Activated gamma-delta T cell treated with anti-CD3 and anti-CD28 coated beads, Interleukin-2, amount 50 U/mL, for 16 hours (primary cell): ENCODE results near the gene TSPAN5.

ENCODE experiments used
- DNase-seq: peaks from one replicate; pipeline ENCODE4 v3.0.0-alpha.2; 2020; ENCODE audit warnings: low read depth

The TSPAN5 gene

DNA sequence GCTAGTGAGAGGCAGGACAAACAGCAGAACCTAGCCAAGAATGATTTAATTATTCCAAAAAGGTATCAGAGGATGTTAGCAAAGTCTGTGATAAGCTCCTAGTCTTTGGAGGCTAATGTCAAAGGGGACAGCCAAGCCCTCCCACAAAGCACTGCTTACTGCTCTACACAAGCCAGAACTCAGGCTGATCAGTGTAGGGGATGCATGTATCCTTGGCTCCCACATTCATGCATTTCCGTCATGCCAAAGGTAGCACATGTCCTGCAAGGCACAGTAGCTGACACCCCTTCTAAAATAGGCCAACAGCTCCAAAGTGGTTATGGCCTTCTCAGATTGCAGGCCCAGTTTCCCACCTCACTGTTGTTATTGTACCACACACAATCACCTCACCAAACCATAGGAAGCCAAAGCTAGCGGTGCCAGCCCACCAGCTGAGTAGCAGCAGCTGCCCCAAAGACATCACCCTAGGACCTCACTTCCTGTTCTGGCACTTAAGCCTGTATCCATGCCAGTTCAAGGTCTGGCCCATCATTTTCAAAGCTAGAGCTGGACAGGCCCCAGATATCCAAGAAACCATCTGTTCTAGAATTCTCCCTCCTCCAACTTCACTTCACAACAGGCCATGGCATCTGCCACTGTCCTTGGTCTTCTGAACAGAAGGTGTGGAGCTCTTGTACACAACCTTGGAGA is 40.9 kb downstream of the TSPAN5 start:
- no peak for DNase-seq

DNA sequence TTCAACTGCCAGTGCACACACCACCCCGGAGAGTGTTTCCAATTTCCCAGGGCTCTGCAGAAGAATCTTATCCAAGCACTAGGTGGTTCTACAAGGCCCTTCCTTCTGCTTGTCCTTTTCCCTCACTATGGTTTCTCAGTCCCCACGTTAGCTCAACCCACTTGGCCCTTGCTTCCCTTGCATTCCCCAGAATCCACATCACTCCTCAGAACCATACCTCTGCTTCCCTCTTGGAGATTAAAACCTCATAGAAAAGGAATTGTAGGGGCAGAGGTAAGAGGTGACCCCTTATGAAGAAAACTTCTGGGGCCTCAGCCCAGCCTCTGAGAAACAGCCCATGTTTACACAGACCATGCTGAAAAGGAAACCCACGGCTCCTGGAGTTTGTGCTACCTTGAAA is 42.4 kb downstream of the TSPAN5 start:
- no peak for DNase-seq

DNA sequence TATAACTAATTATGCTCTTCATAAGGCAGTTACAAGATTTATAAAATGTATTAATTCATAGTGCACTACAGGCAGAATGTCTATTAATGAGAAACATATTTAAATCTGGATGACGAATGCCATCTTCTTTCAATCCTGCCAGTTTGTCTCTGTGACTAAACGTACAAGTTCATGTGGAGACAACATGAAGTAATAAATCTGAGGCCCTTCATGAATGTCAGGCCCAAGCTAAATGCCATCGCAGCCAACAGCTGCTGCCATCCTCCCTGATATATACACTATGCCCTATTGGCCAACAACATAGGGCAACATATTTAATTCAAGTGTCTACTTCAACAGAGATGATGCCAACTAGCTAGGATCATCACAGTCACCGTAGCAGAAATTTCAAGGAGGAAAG is 43.7 kb downstream of the TSPAN5 start:
- no peak for DNase-seq

DNA sequence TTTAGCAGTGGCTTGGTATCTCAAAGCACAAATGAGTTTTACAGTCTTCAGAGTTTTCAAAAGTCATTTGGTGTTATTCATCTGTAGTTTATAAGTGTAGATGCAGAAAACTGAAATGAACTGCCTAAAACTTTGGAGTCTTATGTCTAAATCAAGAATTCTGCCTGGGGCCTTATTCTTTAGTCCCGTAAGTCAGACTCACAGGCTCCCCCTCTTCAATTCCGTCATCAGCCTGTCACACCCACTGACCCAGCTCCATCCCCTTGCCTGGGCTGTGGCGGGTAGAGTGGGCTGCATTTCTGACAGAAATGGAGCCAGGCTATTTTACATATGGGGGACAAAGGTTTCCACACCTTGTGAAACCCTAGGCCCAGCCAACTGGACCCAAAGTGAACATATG is 44.3 kb downstream of the TSPAN5 start:
- no peak for DNase-seq

DNA sequence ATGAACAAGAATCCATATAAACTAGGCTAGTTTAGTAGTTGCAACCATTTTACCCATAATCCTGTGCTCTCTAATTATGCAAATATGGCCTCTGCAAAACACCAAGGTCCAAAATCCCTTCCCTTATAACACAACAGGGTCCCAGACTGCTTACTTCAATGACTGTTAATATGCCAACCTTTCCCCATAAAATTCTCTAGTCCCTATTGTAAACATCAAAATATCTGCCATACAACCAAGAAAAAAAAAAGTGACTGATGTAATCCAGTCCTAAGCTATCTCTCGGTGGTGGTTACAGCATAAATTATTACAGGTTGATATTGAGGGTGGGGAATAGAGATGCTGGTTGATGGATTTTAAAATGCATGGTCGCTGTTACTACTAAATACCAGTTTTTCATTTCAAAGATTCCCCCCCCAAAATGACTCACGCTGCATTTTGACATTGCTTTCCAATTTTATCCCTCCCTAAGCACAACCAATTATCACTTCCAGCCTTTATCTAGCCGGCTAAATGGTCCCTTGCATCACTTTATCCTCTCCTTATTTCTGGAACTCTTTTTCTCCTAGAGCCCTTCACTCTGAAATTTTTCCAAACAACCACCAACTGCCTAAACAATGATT is 44.8 kb downstream of the TSPAN5 start:
- no peak for DNase-seq

DNA sequence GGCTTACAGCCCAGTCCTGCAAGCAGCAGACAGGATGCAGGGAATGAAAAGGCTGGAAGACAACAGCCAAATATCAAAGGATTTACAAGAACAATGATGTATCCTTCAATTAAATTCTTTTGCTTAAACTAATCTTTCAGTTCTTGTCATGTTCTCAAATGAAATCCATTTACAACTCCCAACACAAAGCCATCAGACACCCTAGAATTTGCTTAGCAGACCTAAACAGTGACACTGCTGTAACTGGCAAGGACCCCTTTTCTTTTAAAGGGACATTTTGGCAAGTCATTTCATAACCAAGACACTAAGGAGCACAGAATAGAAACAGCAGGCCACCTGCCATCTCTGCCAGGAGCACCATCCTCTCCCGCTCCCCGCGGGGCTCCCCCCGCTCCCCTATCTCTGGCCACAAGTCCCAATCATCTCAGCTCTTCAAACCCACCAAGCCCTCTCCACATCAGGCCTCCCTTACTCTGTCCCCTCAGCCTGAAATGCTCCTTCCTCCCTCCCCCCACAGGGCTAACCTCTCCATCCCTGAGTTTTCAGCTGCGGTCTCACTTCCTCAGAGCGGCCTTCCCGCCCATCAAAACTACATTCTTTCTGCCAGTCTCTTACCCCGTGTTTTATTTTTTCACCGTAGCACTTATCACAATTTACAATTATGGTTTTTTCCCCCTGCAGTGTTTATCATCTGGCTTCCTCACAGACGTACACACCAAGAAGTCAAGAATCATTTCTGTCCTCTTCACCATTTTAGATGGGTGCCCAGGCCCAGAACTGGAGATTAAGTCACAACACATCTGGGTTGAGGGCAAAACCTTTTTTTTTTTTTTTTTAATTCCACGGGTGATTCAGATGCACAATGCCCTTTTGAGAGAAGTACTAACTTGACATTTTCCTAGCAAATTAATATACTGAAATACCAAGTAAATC is 45.8 kb downstream of the TSPAN5 start:
- no peak for DNase-seq

DNA sequence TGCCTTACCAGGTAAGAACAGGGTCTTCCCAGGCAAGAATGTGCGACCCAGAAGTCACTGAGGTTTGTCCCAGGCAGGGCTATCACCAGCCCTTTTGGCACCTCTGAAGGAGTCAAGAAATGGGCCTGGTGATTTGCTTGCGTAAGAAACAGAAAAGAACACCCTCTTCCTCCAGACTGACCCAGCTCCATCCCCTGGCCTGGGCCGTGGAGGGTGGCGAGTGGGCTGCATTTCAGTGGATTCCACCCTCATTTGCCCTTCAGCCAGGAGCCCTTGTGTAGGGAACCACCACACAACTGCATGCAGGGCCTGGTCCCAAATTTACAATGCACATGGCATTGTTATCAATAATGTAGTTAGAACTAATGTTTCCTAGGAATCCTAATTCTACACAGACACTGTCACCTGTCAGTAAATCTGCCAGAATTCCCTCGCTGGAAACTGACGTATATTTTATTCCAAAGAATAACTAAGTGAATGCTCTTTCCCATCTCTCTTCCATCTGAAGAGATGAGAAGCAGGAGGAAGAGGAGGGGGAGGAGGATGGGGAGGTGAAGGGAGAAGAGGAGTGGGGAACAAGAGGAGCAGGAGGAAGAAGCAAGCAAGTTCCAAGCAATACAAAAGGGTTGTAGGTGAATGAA is 46.6 kb downstream of the TSPAN5 start:
- no peak for DNase-seq

DNA sequence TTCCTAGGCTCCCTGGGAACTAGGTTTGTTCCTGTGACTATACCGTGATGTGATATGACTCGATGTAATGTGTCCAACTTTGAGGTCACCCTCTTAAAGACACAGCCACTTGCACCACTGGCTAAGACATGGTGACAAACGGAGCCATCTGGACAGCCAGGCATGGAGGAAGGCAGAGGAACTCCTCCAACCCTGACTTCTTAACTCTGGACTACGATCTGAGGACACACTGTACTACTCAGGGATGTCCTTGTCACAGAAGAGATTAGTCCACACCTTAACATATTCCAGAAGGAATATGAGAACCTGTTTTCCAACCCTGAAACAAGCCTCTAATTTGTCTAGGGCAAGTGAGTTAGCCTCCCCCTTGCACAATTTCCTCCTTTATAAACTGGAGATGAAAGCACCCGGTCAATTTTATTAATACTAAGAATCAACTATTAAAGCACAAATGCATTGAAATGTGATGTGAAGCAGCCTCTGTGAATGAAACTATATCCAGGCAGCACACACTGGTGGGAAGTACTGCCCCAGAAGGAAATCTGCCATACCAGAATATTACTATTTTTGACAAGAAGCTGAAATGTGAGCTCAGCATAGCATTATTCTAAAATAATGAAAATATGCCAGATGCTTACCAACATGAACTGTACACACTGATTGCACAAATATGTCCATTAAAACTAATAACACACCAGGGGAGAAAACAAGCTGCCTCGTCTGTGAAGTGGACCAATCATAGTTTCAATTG is 47.3 kb downstream of the TSPAN5 start:
- no peak for DNase-seq

DNA sequence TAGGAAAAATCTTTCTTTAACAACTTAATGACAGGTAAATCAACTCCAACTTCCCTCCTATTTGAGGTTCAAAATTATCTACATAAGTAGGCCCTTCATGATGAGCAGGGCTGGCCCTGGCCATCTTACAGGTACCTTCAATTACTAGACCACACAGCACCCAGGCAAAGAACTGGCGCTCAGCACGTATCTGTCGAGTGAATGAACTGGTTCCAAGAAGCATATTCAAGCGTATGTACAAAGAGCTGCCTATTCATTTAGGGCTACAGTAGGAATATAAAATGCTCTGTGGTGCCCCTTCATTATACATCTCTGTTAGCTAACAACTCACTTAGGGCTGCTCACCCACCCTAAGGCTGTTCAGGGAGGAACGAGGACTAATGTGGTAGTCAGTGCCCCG is 48.0 kb downstream of the TSPAN5 start:
- no peak for DNase-seq

DNA sequence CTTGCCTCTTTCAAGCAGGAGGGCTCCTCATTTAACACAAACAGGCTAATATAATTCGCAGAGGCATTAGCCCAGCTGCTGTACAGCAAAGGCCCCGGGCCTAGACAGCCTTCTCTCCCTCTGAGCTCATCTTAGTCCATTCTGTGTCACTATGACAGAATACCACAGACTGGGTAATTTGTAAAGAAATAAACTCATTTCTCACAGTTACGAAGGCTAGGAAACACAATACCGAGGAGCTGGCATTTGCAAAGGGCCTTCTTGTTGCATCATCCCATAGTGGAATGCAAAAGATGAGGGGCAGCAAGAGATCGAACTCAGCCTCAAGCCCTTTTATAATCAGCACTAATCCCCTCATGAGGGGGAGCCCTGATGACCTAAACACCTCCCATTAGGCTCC is 48.5 kb downstream of the TSPAN5 start:
- DNase-seq = no peak

DNA sequence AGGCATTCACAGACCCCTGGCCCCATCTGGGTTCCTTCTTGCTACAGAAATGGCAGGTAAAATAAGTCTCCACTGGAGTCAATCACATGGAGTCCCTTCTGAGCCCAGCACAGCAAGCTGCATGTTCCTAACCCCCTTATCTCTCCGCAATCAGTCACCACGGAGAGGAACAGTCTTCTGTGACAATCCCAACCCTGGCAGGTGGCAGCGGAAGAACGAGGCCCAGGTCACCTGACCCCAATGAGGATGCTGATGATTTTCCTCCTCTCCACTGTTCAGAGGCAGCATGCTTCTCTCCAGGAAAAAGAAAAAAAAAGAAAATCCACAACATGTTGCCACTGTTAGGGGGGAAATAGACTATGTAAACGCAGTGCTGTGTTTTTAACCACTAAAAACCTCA is 50.1 kb downstream of the TSPAN5 start:
- DNase-seq = no peak

DNA sequence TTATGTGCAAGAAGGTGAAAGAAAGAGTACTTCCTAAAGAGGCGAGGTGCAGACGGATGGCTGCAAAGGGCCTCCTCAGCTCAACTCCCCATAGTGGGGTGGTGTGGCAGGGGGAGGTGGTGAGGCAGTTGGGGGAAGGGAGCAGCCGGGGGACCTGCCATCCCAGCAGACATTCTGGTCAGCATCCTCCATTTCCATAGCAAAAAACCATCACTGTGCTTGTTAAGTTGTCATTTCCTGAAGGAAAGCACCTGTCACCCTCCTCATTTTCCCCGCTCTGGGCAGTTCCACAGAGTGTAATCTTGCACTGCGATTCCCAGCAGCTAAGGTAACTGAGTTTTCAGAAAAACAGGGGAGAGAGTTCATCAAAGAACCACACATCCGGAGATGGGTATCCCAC is 51.5 kb downstream of the TSPAN5 start:
- DNase-seq = no peak

DNA sequence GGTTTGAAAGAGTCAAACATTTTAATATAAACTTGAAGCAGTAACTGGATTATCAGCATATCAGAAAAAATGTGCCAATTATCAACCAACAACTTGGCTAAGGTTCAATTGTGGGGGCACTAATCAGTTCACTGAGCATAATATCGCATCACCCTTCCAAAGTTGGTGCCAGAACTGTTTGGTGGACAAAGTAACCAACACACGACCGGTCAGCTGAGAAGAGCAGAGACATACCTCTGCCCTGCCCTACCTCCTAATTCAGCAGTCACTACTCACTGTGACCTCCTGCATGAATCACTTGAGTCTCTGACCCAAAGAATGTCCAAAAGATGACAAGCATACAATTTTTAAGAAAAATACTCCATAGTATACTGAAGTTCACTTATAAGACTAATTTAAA is 53.2 kb downstream of the TSPAN5 start:
- no peak for DNase-seq

DNA sequence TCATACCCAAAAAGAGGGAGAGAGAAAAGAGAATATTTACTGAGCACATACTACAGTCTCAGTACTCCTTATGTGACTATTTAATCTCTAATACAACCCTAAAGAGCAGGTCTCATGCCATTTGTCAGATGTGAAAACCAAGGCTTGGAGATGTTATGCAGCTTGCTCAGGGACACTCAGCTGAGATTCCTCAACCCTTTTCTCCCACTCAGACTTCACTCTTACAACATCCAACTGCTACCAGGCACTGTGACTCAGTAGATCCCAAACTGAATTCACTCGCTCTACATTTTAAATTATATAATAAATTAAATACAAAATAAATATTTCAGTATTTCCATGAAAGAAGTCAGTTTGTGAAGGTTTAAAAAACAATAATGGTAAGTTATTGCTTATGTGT is 53.7 kb downstream of the TSPAN5 start:
- DNase-seq = no peak

DNA sequence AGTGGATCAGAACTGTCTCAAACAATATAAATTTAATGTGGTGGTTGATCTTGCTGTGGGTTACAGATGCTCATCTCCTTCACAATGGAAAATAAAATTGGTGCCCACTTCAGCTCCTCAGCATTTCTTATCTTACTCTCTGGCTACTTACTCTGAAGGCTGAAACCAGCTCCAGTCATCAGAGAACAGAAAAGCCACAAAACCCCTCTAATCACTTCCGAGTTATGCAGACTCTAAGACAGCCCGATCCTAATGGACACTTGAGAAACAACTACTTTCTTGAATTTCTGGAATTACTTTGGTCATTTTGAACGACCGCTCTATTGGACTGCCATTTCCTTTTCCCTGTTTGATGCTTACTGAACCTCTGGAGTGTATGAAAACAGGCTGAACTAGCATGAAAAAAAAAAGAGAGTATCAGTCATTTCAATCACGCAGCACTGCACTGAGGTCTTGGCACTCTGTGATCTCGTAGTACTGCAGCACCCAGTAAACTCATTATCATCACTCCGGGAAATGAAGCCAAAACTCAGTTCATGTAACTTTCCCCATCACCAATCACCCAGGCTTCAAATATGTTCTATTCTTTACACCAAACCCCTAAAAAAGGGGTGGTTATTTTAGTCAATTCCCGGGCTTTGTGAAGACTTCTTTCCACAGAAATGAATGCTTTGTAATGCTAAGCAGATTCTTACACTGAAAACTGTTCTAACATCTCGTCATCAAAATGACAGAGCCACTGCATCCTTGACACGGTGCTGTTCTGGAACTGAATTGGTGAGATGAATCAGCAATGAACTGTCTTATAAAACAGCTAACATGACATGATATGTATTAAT is 54.5 kb downstream of the TSPAN5 start:
- no peak for DNase-seq

DNA sequence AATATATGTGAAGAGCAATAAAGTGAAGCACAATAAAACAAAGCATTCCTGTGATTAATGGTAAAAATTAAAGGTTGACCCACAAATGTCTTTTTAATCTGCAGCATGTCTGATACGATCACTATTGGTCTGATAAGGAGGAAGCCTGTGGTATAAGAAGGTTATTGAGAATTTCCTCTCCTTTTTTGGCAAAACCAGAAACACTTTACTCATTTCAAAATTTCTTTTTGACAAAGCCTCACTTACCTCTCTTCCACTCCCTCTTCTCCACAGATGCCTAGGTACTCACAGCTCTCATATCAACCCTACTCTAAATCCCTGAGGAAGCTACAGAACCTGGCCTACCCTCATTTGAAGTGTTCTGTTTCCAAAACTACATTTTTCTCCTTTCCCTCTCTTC is 56.1 kb downstream of the TSPAN5 start:
- no peak for DNase-seq

DNA sequence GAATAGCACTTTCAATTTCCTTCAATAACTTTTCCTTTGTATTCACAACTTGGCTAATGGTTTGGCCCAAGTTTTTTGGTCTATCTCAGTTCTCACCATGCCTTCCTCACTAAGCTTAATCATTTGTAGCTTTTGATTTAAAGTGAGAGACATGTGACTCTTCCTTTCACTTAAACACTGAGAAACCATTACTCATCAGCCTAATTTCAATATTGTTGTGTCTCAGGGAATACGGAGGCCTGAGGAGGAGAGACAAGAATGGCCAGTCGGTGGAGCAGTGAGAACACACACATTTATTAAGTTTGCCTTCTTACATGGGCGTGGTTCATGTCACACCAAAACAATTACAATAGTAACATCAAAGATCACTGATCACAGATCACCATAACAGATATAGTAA is 56.7 kb downstream of the TSPAN5 start:
- DNase-seq = no peak

DNA sequence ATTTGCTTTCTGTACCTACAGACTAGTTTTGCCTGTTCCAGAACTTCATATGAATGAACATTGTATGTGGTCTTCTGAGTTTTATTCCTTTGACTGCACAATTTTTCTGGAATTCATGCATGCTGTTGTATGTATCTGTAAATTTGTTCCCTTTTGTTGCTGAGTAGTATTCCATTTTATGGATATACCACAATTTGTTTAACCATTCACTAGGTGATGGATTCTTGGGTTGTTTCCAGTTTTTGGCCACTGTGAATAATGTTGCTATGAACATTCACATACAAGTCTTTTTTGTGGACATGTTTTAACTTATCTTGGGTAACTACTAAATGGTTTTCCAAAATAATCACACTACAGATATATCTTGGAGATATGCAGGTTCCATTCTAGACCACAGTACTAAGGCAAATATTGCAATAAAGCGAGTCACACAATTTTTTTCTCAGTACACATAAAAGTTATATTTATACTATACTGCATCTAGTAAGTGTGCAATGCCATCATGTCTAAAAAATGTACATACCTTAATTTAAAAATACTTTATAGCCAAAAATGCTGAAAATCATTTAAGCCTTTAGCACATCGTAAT is 58.7 kb downstream of the TSPAN5 start:
- DNase-seq = no peak

DNA sequence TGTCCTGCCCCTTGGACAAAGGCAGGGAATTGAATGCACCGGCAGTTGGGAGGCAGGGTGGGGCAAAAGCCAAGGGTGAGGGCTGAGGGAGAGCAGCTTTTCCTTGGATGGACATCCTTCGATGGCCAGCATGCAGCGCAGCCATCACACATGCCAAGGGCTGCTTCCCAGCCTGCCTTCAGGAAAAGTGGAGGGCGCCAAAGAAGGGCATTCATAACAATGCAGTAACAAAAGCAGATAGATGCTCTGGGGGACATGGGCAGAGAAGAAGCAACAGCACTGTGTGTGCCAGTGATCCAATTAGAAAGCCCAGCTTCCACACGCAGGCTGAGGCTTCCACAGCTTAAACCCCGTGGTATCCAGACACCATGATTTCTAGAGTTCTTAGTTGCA is 71.5 kb downstream of the TSPAN5 start:
- DNase-seq = no peak

DNA sequence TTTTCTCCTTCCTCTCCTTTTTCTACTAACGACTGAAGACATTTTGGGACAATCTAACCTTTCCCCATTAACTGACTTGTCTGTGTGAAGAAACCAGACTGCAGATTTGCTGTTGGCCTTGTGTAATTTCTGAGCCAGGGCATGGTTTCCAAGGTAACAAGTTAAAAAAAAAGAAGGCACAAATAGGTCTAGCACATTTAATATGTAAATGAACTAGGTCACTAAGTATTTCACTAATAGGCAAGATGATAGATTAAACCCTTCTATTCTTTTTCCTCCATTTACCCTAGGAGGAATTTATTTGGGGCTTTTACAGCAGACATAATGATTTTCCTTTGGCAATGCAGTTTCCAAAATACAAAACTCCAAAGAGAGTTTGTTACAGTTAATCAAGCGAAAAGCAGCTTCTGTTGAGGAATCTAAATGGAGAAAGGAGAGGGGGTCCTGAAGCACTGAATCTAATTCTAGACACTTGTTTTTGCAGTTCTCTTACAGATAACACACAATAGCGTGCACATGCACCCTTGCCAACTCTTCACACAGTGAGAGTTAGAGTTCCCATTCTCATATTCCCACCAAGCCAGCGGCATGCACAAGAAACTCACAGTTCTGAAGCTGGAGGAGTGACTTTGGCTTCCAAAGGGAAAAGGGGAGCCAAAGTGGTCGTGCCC is 72.0 kb downstream of the TSPAN5 start:
- DNase-seq = no peak
